ENCODE data around the gene POU3F3. TPM values are rescaled to one million over a fixed set of nuclear protein-coding genes. Genes with fewer than 3 reads are reported as not detected.

POU3F3 gene
- total and polyA plus RNA-seq, 10 donors = not detected

DNA sequence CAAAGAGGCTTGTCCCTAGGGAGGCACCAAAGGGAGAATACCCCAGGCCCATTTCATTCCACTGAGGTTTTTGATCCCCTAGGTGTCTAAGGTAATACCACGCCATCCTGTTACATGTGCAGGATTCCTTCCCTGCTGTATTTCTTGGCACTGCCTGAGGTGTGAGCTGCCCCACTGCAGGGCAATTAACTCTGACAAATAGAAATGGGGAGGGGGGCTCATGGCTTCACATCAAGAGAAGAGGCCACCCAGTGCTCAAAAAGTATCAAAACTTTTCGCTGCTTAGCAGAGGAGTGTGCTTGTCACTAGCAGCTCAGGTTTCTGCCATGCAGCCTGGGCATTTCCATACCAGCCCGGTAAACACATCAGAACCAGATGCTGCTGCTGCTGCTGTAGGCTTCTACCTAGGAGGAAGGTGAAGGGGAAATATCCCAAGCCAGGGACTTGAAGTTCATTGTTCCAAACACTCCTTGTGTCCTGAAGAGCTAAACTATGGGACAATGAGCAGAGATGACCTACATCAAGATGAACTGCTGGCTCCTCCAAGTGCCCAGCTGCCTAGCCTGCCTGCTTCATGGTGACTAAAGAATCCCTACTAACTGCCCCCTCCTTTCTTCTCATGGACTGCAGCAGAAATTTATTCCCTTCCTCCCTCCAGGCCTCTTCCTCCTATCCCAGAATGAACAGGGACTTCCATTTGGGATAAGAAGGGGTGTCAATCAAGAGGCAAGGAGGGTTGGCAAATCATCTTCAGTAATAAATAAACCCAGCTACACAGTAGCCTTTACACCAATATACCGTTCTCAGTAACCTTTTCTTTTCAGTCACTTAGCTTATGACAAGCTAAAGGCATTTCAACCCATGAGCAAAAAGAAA lies 16.4 kb downstream of the POU3F3 start:
- Histone ChIP-seq H3K4me1 (peaks cover 8 to 36% (median 24%) of the 10 kb centered on the region in 6 donors), H3K4me3 (no peak overlapping the region), H3K27ac (no peak overlapping the region), H3K27me3 (replicated peaks in 1 of 7) (peaks cover 6 to 95% (median 81%) of the 10 kb centered on the region in 7 donors), H3K9me3 (no peaks in the 10 kb centered on the region), H3K36me3 (no peaks in the 10 kb centered on the region)
- TF ChIP-seq POLR2A (IDR thresholded peaks at IDR 0.05) = no peak
- TF ChIP-seq, protein P1, sequence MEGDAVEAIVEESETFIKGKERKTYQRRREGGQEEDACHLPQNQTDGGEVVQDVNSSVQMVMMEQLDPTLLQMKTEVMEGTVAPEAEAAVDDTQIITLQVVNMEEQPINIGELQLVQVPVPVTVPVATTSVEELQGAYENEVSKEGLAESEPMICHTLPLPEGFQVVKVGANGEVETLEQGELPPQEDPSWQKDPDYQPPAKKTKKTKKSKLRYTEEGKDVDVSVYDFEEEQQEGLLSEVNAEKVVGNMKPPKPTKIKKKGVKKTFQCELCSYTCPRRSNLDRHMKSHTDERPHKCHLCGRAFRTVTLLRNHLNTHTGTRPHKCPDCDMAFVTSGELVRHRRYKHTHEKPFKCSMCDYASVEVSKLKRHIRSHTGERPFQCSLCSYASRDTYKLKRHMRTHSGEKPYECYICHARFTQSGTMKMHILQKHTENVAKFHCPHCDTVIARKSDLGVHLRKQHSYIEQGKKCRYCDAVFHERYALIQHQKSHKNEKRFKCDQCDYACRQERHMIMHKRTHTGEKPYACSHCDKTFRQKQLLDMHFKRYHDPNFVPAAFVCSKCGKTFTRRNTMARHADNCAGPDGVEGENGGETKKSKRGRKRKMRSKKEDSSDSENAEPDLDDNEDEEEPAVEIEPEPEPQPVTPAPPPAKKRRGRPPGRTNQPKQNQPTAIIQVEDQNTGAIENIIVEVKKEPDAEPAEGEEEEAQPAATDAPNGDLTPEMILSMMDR (IDR thresholded peaks at IDR 0.05 in 8 of 11, conservative IDR thresholded peaks at IDR 0.05 in 3 of 11) = no peak
- no peak for TF ChIP-seq POLR2AphosphoS5 (IDR thresholded peaks at IDR 0.05)
- WGBS, 5 donors = 36 to 40% (median 37%) methylated on average over 4 of the region's 4 CpGs
- intact Hi-C loops (cut with DNase I; ENCODE audit: low total_unique reads) = no loop called here
- no peak for DNase-seq

GRCh38 chr2:104871649-104871971 lies 17.7 kb downstream of the POU3F3 start:
- H3K36me3 ChIP-seq = no peaks in the 10 kb centered on the region

DNA sequence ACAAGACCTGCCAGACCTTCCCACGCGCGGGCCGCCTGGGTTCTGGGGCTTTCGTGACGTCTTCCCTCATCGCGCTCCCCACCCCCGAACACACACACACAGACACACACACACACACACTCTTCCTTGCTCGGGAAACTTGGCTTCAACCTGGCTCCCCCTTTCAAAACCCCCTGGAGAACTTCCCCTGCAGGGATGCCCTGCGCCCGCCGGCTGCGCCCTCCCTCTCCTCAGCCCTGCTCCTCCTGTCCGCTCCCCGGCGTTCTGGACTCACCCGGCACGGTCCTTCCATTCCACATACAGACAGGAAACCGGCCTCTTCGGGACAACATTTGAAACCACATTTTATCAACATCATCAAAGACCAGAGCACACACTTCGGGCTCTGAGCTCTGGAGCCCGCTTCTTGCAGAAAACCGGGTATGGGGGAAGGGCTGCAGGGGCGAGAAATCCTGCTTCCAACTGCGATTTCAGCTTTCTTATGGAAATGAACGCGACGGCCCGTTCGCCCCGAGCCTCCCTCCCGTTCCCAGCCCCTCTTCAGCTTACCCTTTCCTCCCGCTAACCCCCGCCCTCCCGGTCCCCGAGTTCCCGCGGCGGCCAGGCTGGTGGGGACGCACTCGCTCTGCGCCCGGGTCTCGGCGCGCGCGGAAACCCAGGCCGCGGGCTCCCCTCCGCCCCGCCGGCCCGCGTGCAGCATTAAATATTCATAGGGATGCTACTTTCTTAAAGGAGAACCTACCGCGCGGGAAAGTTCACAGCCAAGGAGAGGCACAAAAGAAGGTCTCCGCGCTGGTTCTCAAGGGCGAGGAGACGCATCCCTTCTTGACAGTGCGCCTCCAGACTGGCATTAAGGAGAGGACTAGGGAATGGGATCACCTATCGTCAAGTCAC lies 18.3 kb downstream of the POU3F3 start:
- WGBS, 5 donors = 1 to 3% (median 2%) methylated on average over 37 to 65 of the region's 65 CpGs
- DNase-seq = peak; percentile 73
- TF ChIP-seq, protein P1 (IDR thresholded peaks at IDR 0.05 in 8 of 11, conservative IDR thresholded peaks at IDR 0.05 in 3 of 11) = no peak
- no peak for TF ChIP-seq POLR2AphosphoS5 (IDR thresholded peaks at IDR 0.05)
- no peak for TF ChIP-seq POLR2A (IDR thresholded peaks at IDR 0.05)
- no peaks in the 10 kb centered on the region for H3K36me3 ChIP-seq
- peak overlapping the region in 6 of 8 donors; percentile 3 to 80 (median 54) for H3K4me3 ChIP-seq
- peaks cover 8 to 31% (median 24%) of the 10 kb centered on the region in 6 donors for H3K4me1 ChIP-seq
- H3K27me3 ChIP-seq (replicated peaks in 1 of 7) = peaks cover 0 to 92% (median 62%) of the 10 kb centered on the region in 7 donors
- no peak overlapping the region for H3K27ac ChIP-seq
- no peaks in the 10 kb centered on the region for H3K9me3 ChIP-seq
- intact Hi-C loops (cut with DNase I; ENCODE audit: low total_unique reads) = no loop called here

More at GRCh38 chr2:104871649-104871971, 17.7 kb downstream of the POU3F3 start:
- TF ChIP-seq, protein P1 (IDR thresholded peaks at IDR 0.05 in 8 of 11, conservative IDR thresholded peaks at IDR 0.05 in 3 of 11) = no peak
- no peak for TF ChIP-seq POLR2AphosphoS5 (IDR thresholded peaks at IDR 0.05)
- no peak for TF ChIP-seq POLR2A (IDR thresholded peaks at IDR 0.05)
- peaks cover 8 to 36% (median 24%) of the 10 kb centered on the region in 6 donors for H3K4me1 ChIP-seq
- intact Hi-C loops (cut with DNase I; ENCODE audit: low total_unique reads) = no loop called here
- H3K9me3 ChIP-seq = no peaks in the 10 kb centered on the region
- H3K27ac ChIP-seq = no peak overlapping the region
- DNase-seq = no peak
- H3K4me3 ChIP-seq = peak overlapping the region in 1 of 8 donors; percentile 80
- WGBS, 5 donors = 2 to 6% (median 3%) methylated on average over 8 of the region's 8 CpGs
- peaks cover 3 to 92% (median 68%) of the 10 kb centered on the region in 7 donors for H3K27me3 ChIP-seq (replicated peaks in 1 of 7)

Measured in spleen (tissue), 11 donors.